ENCODE results near the gene DNAJC15.

The DNAJC15 gene

GRCh38 chr13:43083750-43084149 is 60.4 kb downstream of the DNAJC15 start:
- DNase-seq (ENCODE audit: low spot score): no peak

- DNase-seq (ENCODE audit: low spot score): peak; percentile 26
These were observed 62.2 kb downstream of the DNAJC15 start for GRCh38 chr13:43085545-43085944.

- DNase-seq (ENCODE audit: low spot score): no peak
These were observed 62.8 kb downstream of the DNAJC15 start for GRCh38 chr13:43086181-43086580.

GRCh38 chr13:43088093-43088511 is 64.7 kb downstream of the DNAJC15 start:
- DNase-seq (ENCODE audit: low spot score): peak; percentile 55

GRCh38 chr13:43089912-43090498 is 66.6 kb downstream of the DNAJC15 start:
- no peak for DNase-seq (ENCODE audit: low spot score)

GRCh38 chr13:43094901-43095300 is 71.5 kb downstream of the DNAJC15 start:
- no peak for DNase-seq (ENCODE audit: low spot score)

- no peak for DNase-seq (ENCODE audit: low spot score)
These were observed 72.7 kb downstream of the DNAJC15 start for GRCh38 chr13:43095771-43096719.

GRCh38 chr13:43100667-43101066 is 77.3 kb downstream of the DNAJC15 start:
- no peak for DNase-seq (ENCODE audit: low spot score)

GRCh38 chr13:43102304-43102703 is 78.9 kb downstream of the DNAJC15 start:
- no peak for DNase-seq (ENCODE audit: low spot score)

- DNase-seq (ENCODE audit: low spot score): no peak
These were observed 84.4 kb downstream of the DNAJC15 start for GRCh38 chr13:43107780-43108179.

- no peak for DNase-seq (ENCODE audit: low spot score)
These were observed 86.7 kb downstream of the DNAJC15 start for GRCh38 chr13:43110036-43110435.

- no peak for DNase-seq (ENCODE audit: low spot score)
These were observed 87.3 kb downstream of the DNAJC15 start for GRCh38 chr13:43110658-43111057.

- no peak for DNase-seq (ENCODE audit: low spot score)
These were observed 88.4 kb downstream of the DNAJC15 start for GRCh38 chr13:43111559-43112400.

GRCh38 chr13:43113603-43114002 is 90.2 kb downstream of the DNAJC15 start:
- no peak for DNase-seq (ENCODE audit: low spot score)

- no peak for DNase-seq (ENCODE audit: low spot score)
These were observed 91.1 kb downstream of the DNAJC15 start for GRCh38 chr13:43114504-43114903.

GRCh38 chr13:43115141-43115540 is 91.8 kb downstream of the DNAJC15 start:
- DNase-seq (ENCODE audit: low spot score): no peak

GRCh38 chr13:43116242-43116641 is 92.9 kb downstream of the DNAJC15 start:
- no peak for DNase-seq (ENCODE audit: low spot score)

GRCh38 chr13:43118521-43118920 is 95.1 kb downstream of the DNAJC15 start:
- DNase-seq (ENCODE audit: low spot score): no peak

GRCh38 chr13:43119206-43119605 is 95.8 kb downstream of the DNAJC15 start:
- no peak for DNase-seq (ENCODE audit: low spot score)

GRCh38 chr13:43122791-43123190 is 99.4 kb downstream of the DNAJC15 start:
- no peak for DNase-seq (ENCODE audit: low spot score)

GRCh38 chr13:43123856-43124255 is 100.5 kb downstream of the DNAJC15 start:
- no peak for DNase-seq (ENCODE audit: low spot score)

- no peak for DNase-seq (ENCODE audit: low spot score)
These were observed 101.1 kb downstream of the DNAJC15 start for GRCh38 chr13:43124490-43124889.
